Measurements from ENCODE around the gene RNU1-3.
"Not testable (repeated sequence)": the region's sequence is repeated elsewhere in the genome, so short reads cannot be mapped to it uniquely, and the experiment has no call there.

The RNU1-3 gene

DNA sequence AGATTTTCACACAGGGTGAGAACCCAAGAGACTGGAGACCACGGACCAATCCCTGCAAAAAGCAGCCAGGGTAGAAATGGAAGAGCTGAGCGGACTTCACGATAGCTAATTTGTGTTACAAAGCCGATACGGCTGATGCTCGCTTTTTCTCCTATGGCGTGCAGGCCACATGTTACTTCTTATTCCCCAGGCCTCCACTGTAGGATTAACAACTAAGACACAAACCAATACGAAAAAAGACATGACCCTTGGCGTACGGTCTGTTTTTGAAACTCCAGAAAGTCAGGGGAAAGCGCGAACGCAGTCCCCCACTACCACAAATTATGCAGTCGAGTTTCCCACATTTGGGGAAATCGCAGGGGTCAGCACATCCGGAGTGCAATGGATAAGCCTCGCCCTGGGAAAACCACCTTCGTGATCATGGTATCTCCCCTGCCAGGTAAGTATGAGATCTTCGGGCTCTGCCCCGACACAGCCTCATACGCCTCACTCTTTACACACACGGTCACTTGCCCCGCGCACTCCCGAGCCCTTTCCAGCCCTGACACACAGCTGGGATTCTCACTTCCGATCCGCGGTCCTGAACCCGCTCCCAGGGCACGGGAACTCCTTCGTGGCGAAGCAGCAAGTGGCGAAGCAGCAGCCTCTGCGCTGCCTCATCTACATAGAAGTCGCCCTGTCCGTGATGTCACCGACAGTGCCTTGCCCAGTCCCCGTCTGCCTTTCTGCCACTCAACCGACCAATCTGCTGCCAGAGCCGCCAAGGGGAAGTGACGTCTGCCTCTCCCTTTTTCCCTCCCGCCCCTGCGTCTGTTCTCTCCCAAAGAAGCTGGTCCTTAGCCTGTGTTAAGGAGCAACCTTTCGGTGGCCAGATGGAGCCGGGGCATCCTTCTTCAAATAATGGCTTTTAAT, at the start of gene RNU1-3:
RNU1-3 (minus strand) TSS at position 447 of the 912 bp plus-strand sequence.
- not testable (repeated sequence) for DNase-seq

- not testable (repeated sequence) for DNase-seq
Measured at GRCh38 chr1:16713480-16713879, 46.7 kb upstream of the RNU1-3 start.

GRCh38 chr1:16712984-16713383, 46.2 kb upstream of the RNU1-3 start:
- DNase-seq: not testable (repeated sequence)

GRCh38 chr1:16712582-16712981, 45.8 kb upstream of the RNU1-3 start:
- not testable (repeated sequence) for DNase-seq

DNA sequence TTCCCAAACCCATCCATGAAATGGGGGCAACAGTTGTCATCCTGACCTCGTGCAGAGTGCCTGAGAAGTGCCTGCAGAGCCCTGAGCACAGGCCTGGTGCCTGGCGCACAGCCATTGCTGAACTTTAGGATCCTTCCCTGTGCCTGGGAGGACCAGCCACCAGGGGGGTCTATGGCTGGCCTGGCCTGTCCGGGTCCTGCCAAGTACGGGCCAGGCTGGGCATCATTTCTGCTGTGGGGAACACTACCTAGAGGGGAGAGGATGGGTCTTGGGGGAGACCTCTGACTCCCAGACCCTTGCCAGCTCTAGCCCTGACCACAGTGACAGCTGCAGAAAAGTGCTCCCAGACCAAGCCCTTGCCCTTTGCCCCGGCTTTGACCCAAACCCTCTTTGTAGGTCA, 45.4 kb upstream of the RNU1-3 start:
- not testable (repeated sequence) for DNase-seq

- not testable (repeated sequence) for DNase-seq
Measured at GRCh38 chr1:16710618-16711017, 43.9 kb upstream of the RNU1-3 start.

DNA sequence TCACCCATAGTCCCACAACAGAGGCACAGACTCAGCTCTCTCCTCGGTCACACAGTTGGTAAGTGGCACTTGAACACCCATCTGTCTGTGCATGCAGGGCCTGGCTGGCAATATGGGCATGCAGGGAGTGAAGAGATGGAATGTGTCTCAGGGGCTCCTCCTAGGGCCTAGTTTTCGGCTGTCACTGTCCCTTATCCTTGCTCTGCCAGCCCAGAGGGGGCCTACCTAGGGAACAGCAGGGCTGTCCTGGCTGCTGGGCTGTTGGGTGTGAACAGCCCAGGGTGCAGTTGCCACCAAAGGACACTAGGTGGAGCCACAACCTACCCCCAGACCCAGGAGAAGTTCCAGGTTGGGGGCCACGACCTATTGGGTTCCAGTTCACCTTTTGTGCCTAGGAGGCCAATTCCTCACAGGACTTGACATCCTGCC, 42.9 kb upstream of the RNU1-3 start:
- peak in 1 of 4 experiments; percentile 33 for DNase-seq

DNA sequence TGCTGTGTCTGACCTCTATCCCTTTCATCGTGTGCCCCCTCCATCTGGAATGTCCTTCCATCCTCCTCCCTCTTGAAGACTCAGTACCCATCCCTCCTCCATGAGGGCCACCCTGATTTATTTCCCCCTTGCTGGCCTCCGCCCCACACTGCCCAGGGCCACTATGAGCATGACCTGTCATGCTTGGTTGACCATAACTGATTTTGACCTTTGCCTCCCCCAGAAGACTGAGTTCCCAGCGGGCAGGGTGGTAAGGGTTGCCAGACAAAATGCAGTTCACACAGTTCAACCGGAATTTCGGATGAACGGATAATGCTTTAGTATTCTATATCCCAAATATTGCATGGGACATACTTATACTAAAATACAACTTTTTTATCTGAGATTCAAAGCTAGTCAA, 42.0 kb upstream of the RNU1-3 start:
- not testable (repeated sequence) for DNase-seq

DNA sequence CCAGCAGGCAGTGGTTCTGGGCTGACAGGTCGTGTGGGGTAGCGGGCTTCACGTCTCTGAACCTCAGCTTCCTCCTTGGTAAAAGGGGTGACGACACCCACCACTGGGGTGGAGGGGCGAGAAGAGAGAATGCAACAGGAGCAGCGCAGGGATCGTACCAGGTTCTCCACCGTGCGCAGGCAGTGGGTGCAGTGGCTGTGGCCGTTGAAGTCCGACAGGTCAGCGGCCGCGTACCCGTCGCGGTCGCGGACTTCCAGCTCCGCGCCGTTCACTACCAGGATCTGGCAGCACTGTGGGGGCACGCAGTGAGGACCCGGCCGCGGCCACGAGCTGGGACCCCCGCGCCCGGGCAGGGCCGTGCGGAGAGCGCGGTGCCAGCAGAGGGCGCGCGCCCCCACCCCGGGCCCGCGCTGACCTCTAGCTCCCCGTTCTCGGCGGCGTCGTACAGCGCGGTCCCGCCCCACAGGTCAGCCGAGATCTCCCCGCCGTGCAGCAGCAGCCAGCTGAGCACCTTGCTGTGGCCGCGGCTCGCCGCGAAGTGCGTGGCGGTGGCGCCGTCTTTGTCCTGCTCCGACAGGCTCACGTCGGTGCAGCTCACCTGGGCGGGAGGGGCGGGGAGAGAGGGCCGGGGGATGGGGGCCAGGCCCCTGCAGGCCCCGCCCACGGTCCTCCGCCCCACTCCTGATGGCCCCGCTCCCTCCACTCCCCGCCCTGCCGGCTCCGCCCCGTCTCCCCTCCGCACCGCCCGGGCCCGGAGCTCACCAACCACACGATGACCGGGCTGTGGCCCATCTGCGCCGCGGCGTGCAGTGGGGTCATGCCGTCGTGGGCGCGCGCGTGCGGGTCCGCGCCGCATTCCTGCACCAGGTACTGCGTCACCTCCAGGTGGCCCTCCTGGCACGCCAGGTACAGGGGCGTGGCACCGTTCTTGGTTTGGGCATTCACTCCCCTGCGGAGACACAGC, 40.7 kb upstream of the RNU1-3 start:
- not testable (repeated sequence) for DNase-seq

DNA sequence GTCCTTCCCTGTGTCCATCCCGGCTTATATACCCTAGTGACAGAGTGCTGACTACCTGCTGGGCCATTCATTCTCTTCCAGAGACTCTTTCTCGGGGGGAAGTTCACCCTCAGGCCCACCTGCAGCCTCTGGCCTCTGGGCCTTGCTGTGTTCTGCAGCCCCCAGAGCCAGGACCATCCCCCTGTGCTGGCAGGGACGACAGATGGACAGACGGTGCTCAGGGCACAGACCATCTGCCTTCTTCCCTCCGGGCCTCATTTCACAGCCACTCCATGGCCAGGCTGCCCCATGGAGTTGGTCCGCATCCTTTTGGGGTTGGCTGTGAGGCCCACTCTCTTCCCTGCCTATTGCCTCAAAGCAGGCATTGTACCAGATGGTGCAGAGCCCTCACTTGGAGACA, 39.6 kb upstream of the RNU1-3 start:
- not testable (repeated sequence) for DNase-seq

GRCh38 chr1:16704502-16705100, 37.9 kb upstream of the RNU1-3 start:
- not testable (repeated sequence) for DNase-seq

GRCh38 chr1:16704076-16704475, 37.3 kb upstream of the RNU1-3 start:
- not testable (repeated sequence) for DNase-seq

GRCh38 chr1:16703602-16704001, 36.9 kb upstream of the RNU1-3 start:
- not testable (repeated sequence) for DNase-seq

DNA sequence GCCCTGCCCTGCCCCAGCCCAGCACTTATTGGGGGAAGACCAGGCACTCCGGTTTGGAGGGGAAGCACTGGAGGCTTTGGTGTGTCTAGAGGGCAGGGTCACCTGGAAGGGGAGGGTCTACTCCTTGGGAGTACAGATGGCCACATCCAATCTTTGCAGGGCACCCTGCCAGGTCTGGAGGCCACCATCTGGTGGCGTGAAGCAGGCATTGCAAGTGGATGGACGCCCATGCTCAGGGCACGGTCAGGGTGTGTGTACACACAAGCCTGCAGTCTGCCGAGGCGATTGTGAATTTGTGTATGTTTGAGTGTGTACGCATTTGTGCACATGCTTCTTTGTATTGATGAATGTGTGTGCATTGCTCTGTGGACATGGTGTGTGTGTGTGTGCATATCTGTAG, 36.4 kb upstream of the RNU1-3 start:
- DNase-seq: not testable (repeated sequence)

DNA sequence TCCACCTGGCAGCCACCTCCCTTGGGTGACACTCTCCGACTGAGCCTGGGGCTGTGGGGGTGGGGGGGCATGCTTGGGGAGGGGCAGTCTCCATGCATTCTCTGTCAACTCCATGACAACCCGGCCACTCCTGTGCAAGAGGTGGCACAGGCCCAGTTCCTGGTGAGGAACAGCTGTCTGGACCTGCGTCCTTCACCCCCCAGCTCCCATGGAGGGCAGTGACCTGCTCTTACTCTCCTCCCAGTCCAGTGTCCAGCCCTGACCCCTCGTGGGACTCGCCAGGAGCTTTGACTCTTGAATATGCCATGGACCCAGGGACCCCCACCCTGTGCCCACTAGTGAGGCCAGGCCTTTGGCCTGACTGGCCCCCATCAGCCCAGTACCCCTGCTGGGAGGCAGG, 35.5 kb upstream of the RNU1-3 start:
- DNase-seq: not testable (repeated sequence)

- DNase-seq: not testable (repeated sequence)
Measured at GRCh38 chr1:16701189-16701588, 34.4 kb upstream of the RNU1-3 start.

GRCh38 chr1:16700138-16700895, 33.6 kb upstream of the RNU1-3 start:
- not testable (repeated sequence) for DNase-seq

DNA sequence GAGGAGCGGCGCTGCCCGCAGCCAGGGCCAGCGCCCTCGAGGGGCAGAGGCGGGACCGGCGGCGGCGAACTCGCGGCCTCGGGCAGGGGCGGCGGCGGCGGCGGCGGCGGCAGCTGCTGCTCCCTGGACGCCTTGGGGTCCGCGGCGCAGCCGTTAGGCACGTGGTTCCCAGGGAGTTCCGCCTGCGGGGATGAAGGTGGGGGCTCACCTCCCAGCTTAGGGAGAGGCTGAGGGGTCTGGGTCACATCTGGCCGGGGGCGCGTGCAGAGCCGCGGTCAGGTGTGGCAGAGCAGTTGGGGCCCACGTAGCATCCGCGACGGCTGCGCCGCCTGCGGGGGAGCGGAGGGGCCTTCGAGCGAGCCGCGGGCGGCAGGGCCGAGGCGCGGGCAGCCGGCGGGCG, 32.7 kb upstream of the RNU1-3 start:
- DNase-seq: not testable (repeated sequence)

DNA sequence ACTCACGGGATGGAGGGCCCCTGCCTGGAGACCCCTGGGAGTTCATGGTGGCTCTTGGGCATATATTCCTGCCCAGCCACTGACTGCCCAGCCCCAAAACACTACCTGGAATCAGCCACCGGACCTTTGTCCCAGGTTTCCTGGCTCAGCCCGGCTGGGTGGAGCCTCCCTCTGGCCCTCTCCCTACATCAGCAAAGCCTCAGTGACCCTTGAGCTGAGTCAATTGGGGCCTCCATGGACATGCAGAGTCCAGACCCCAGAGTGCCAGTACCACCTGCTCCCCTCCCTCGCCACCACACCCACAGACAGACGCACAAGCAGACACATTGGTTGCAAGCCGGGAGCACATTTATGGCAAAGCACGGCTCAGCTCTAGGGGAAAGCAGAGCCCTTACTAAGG, 30.4 kb upstream of the RNU1-3 start:
- DNase-seq: not testable (repeated sequence)

GRCh38 chr1:16696507-16697150, 29.9 kb upstream of the RNU1-3 start:
- DNase-seq: not testable (repeated sequence)

DNA sequence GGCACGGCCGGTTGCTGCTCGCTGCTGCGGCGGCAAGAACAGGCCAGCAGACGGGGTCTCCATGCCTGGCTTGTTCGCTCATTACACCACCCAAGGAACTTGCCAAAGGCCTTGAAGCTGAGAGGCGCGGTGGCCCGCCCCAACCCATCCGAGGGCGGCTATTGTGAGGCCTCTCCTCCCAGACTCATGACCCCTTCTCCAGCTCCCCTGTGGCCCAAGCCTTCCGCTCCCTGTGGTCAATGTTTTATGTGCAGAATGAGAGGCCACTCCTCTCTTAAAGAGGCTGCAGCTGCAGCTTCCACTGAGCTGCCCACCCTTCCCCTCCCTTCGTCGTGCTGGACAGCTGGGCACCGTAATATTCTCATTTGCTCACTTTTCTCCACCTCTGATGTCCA, 27.6 kb upstream of the RNU1-3 start:
- DNase-seq: not testable (repeated sequence)
